Mesothelial cell of epicardium (in vitro differentiated cells): Measurements from ENCODE around the gene SLC17A8. TPM values are rescaled to one million over a fixed set of nuclear protein-coding genes. Genes with fewer than 3 reads are reported as not detected.
A peak's percentile ranks its signal among the peaks of the same experiment; 100 is the strongest.
"Not testable (repeated sequence)": the region's sequence is repeated elsewhere in the genome, so short reads cannot be mapped to it uniquely, and the experiment has no call there.

Experiments used
- DNase-seq, 2 experiments: peaks; one replicate each; pipeline ENCODE4 v3.0.0; 2021; ENCODE audit warnings: low spot score in 2 of 2; ENCODE audit not compliant: unreplicated experiment in 2 of 2
- H3K27ac Mint-ChIP-seq: 2 replicates; pipeline ENCODE4 v1.8.0; 2021; ENCODE audit warnings: mixed read lengths
- H3K27me3 Mint-ChIP-seq: 2 replicates; pipeline ENCODE4 v1.8.0; 2021; ENCODE audit warnings: low read depth, mixed read lengths
- H3K36me3 Mint-ChIP-seq: 2 replicates; pipeline ENCODE4 v1.8.0; 2021; ENCODE audit warnings: mixed read lengths
- H3K4me1 Mint-ChIP-seq: 2 replicates; pipeline ENCODE4 v1.8.0; 2021; ENCODE audit warnings: mixed read lengths
- H3K4me3 Mint-ChIP-seq: 2 replicates; pipeline ENCODE4 v1.8.0; 2021; ENCODE audit warnings: mild to moderate bottlenecking, moderate library complexity, mixed read lengths
- H3K9me3 Mint-ChIP-seq: 2 replicates; pipeline ENCODE4 v1.8.0; 2021; ENCODE audit warnings: mixed read lengths
- total RNA-seq: library from RNA; stranded (reverse); gene quantifications from 3 replicates; pipeline ENCODE4 v1.2.1, GENCODE V29; 2021
- TF ChIP-seq, protein P1 (sequence below): fragments of 200-600 bp; sonication (generic); IDR thresholded peaks from one replicate; pipeline ENCODE4 v1.5.0; 2021; ENCODE audit warnings: antibody characterized with exemption; ENCODE audit not compliant: unreplicated experiment

Gene SLC17A8
- total RNA-seq: 0.40 to 0.66 TPM (median 0.61 TPM) in 3 replicates

- peak in 1 of 2 experiments; percentile 42 for DNase-seq
- Mint-ChIP-seq H3K4me1 (peaks cover 41% of the 10 kb centered on the region), H3K36me3 (no peaks in the 10 kb centered on the region), H3K4me3 (peak within 1 kb of the TSS; percentile 20), H3K9me3 (peaks cover 3% of the 10 kb centered on the region), H3K27ac (no peak within 1 kb of the TSS), H3K27me3 (no peaks in the 10 kb centered on the region)
- TF ChIP-seq, protein P1, sequence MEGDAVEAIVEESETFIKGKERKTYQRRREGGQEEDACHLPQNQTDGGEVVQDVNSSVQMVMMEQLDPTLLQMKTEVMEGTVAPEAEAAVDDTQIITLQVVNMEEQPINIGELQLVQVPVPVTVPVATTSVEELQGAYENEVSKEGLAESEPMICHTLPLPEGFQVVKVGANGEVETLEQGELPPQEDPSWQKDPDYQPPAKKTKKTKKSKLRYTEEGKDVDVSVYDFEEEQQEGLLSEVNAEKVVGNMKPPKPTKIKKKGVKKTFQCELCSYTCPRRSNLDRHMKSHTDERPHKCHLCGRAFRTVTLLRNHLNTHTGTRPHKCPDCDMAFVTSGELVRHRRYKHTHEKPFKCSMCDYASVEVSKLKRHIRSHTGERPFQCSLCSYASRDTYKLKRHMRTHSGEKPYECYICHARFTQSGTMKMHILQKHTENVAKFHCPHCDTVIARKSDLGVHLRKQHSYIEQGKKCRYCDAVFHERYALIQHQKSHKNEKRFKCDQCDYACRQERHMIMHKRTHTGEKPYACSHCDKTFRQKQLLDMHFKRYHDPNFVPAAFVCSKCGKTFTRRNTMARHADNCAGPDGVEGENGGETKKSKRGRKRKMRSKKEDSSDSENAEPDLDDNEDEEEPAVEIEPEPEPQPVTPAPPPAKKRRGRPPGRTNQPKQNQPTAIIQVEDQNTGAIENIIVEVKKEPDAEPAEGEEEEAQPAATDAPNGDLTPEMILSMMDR: no peak
These were observed at the start of gene SLC17A8 for GRCh38 chr12:100356644-100357223. Gene SLC17A8 (plus strand): TSS chr12:100357074. CDS start chr12:100357392, 318 bp downstream.

DNA sequence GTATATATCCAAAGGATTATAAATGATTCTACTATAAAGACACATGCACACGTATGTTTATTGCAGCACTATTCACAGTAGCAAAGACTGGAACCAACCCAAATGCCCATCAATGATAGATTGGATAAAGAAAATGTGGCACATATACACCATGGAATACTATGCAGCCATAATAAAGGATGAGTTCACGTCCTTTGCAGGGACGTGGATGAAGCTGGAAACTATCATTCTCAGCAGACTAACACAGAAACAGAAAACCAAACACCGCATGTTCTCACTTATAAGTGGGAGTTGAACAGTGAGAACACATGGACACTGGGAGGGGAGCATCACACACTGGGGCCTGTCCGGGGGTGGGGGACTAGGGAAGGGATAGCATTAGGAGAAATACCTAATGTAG is 48.7 kb upstream of the SLC17A8 start:
- not testable (repeated sequence) for H3K27ac Mint-ChIP-seq

GRCh38 chr12:100311317-100311716 is 45.6 kb upstream of the SLC17A8 start:
- no peak for DNase-seq
- no peak overlapping the region for H3K27ac Mint-ChIP-seq
- H3K4me3 Mint-ChIP-seq: no peak overlapping the region
- peaks cover 19% of the 10 kb centered on the region for H3K9me3 Mint-ChIP-seq
- TF ChIP-seq, protein P1: no peak
- no peaks in the 10 kb centered on the region for H3K4me1 Mint-ChIP-seq
- H3K27me3 Mint-ChIP-seq: no peaks in the 10 kb centered on the region
- H3K36me3 Mint-ChIP-seq: peaks cover 37% of the 10 kb centered on the region

More for the DNA sequence above, 48.7 kb upstream of the SLC17A8 start:
- H3K4me1 Mint-ChIP-seq, DNase-seq, H3K4me3 Mint-ChIP-seq, H3K27me3 Mint-ChIP-seq: not testable (repeated sequence)
- Mint-ChIP-seq H3K9me3 (peaks cover 37% of the 10 kb centered on the region), H3K36me3 (peaks cover 59% of the 10 kb centered on the region)

GRCh38 chr12:100317371-100317770 is 39.5 kb upstream of the SLC17A8 start:
- TF ChIP-seq, protein P1: no peak

GRCh38 chr12:100324498-100324897 is 32.4 kb upstream of the SLC17A8 start:
- TF ChIP-seq, protein P1: no peak
- no peaks in the 10 kb centered on the region for H3K4me1 Mint-ChIP-seq
- H3K9me3 Mint-ChIP-seq: no peaks in the 10 kb centered on the region
- no peak overlapping the region for H3K4me3 Mint-ChIP-seq
- no peak overlapping the region for H3K27ac Mint-ChIP-seq
- no peaks in the 10 kb centered on the region for H3K27me3 Mint-ChIP-seq
- H3K36me3 Mint-ChIP-seq: peaks cover 22% of the 10 kb centered on the region
- no peak for DNase-seq

More at GRCh38 chr12:100317371-100317770, 39.5 kb upstream of the SLC17A8 start:
- Mint-ChIP-seq H3K9me3 (no peaks in the 10 kb centered on the region), H3K27ac (peak overlapping the region; percentile 43), H3K4me3 (no peak overlapping the region), H3K4me1 (peaks cover 6% of the 10 kb centered on the region), H3K27me3 (no peaks in the 10 kb centered on the region), H3K36me3 (peaks cover 30% of the 10 kb centered on the region)
- no peak for DNase-seq

- Mint-ChIP-seq H3K9me3 (no peaks in the 10 kb centered on the region), H3K4me1 (no peaks in the 10 kb centered on the region), H3K27me3 (no peaks in the 10 kb centered on the region), H3K4me3 (no peak overlapping the region), H3K27ac (no peak overlapping the region), H3K36me3 (peaks cover 26% of the 10 kb centered on the region)
- no peak for DNase-seq
- TF ChIP-seq, protein P1: no peak
These were observed 30.7 kb upstream of the SLC17A8 start for GRCh38 chr12:100326208-100326607.
